ENCODE results near the gene LSM14B. TPM values are rescaled to one million over a fixed set of nuclear protein-coding genes. Genes with fewer than 3 reads are reported as not detected.
"Not testable (repeated sequence)": the region's sequence is repeated elsewhere in the genome, so short reads cannot be mapped to it uniquely, and the experiment has no call there.

LSM14B gene
- total RNA-seq, 4 donors from 2014 or later = 32.4 to 45.7 (median 37.0) TPM

GRCh38 chr20:62114894-62115293, 7.4 kb upstream of the LSM14B start:
- H3K4me3 ChIP-seq = no peak overlapping the region
- DNase-seq (ENCODE audit: low spot score in 2 of 2) = no peak
- H3K9me3 ChIP-seq = peaks cover 11% of the 10 kb centered on the region
- no peak overlapping the region for H3K27ac ChIP-seq
- no peaks in the 10 kb centered on the region for H3K36me3 ChIP-seq
- no peaks in the 10 kb centered on the region for H3K4me1 ChIP-seq
- H3K27me3 ChIP-seq = peaks cover 56% of the 10 kb centered on the region
- WGBS = 36% methylated on average over 8 of the region's 8 CpGs
- TF ChIP-seq POLR2A (IDR thresholded peaks at IDR 0.05) (no peak), EP300 (IDR thresholded peaks at IDR 0.05) (no peak), CTCF (IDR thresholded peaks at IDR 0.05) (no peak), POLR2AphosphoS5 (IDR thresholded peaks at IDR 0.05) (no peak)

DNA sequence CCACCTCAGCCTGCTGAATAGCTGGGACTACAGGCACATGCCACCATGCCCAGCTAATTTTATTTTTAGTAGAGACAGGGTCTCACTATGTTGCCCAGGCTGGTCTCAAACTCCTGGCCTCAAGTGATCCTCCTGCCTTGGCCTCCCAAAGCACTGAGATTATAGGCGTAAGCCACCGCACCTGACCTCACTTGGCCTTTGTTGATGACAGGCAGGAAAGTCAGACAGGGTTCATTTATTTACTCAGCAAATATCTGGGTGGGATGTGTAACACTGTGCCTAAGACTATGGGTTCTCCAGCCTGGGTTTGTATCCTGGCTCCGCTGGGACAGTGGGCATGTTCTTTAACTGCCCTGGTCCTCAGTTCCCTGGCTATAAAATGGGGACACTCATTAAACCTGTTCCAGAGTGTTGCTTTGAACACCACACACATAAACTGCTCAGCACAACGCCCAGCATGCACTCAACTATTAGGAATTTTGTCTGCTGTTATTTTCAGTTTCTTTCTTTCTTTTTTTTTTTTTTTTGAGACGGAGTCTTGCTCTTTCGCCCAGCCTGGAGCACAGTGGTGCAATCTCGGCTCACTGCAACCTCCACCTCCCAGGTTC, 6.4 kb upstream of the LSM14B start:
- H3K4me1 ChIP-seq; H3K27ac ChIP-seq; H3K4me3 ChIP-seq; DNase-seq (ENCODE audit: low spot score in 2 of 2); H3K36me3 ChIP-seq; H3K9me3 ChIP-seq: not testable (repeated sequence)
- 81% methylated on average over 7 of the region's 7 CpGs for WGBS
- H3K27me3 ChIP-seq = peaks cover 56% of the 10 kb centered on the region

- Histone ChIP-seq H3K9me3 (peaks cover 7% of the 10 kb centered on the region), H3K36me3 (no peaks in the 10 kb centered on the region), H3K27me3 (peaks cover 56% of the 10 kb centered on the region), H3K4me3 (no peak overlapping the region), H3K27ac (no peak overlapping the region), H3K4me1 (no peaks in the 10 kb centered on the region)
- DNase-seq (ENCODE audit: low spot score in 2 of 2) = no peak
- TF ChIP-seq CTCF (IDR thresholded peaks at IDR 0.05) (no peak), POLR2A (IDR thresholded peaks at IDR 0.05) (no peak)
- 81% methylated on average over 37 of the region's 38 CpGs for WGBS
These were observed 5.5 kb upstream of the LSM14B start for GRCh38 chr20:62116558-62117361.

- Histone ChIP-seq H3K4me3 (no peak overlapping the region), H3K36me3 (no peaks in the 10 kb centered on the region), H3K9me3 (peaks cover 4% of the 10 kb centered on the region), H3K27me3 (peaks cover 56% of the 10 kb centered on the region), H3K4me1 (no peaks in the 10 kb centered on the region), H3K27ac (no peak overlapping the region)
- DNase-seq (ENCODE audit: low spot score in 2 of 2) = no peak
- TF ChIP-seq POLR2A (IDR thresholded peaks at IDR 0.05) (no peak), EP300 (IDR thresholded peaks at IDR 0.05) (no peak), POLR2AphosphoS5 (IDR thresholded peaks at IDR 0.05) (no peak), CTCF (IDR thresholded peaks at IDR 0.05) (no peak)
- WGBS = 38% methylated on average over 8 of the region's 9 CpGs
These were observed 5.0 kb upstream of the LSM14B start for GRCh38 chr20:62117362-62117646.

GRCh38 chr20:62117658-62118057, 4.6 kb upstream of the LSM14B start:
- H3K36me3 ChIP-seq = no peaks in the 10 kb centered on the region
- peaks cover under 1% of the 10 kb centered on the region for H3K9me3 ChIP-seq
- no peak for DNase-seq (ENCODE audit: low spot score in 2 of 2)
- no peak overlapping the region for H3K27ac ChIP-seq
- peaks cover 52% of the 10 kb centered on the region for H3K27me3 ChIP-seq
- TF ChIP-seq POLR2AphosphoS5 (IDR thresholded peaks at IDR 0.05) (no peak), EP300 (IDR thresholded peaks at IDR 0.05) (no peak), CTCF (IDR thresholded peaks at IDR 0.05) (no peak), POLR2A (IDR thresholded peaks at IDR 0.05) (no peak)
- no peak overlapping the region for H3K4me3 ChIP-seq
- WGBS = 45% methylated on average over 6 of the region's 15 CpGs
- no peaks in the 10 kb centered on the region for H3K4me1 ChIP-seq

All from suprapubic skin (tissue), 4 donors.